Epithelial cell of proximal tubule (primary cell): ENCODE measurements around the gene IRAG1. TPM values are rescaled to one million over a fixed set of nuclear protein-coding genes. Genes with fewer than 3 reads are reported as not detected.

ENCODE experiments used
- DNase-seq: peaks from one replicate; pipeline ENCODE4 v3.0.0-alpha.2; 2011; ENCODE audit warnings: low read depth
- H3K4me3 ChIP-seq: 2 replicates; pipeline ENCODE4 v1.5.1; 2011; ENCODE audit warnings: low read depth, mild to moderate bottlenecking, low read length
- total RNA-seq: library from RNA; depleted of rRNA; stranded (reverse); fragments of >200 nt; gene quantifications from 2 replicates; pipeline ENCODE4 v1.2.3, GENCODE V29; 2015
- TF ChIP-seq, protein P1 (sequence below): conservative IDR thresholded peaks from 2 replicates; pipeline ENCODE4 v1.5.1; 2012; ENCODE audit warnings: low read depth, mild to moderate bottlenecking, low read length

IRAG1 gene
- total RNA-seq, 1 donor from 2014 or later: not detected

DNA sequence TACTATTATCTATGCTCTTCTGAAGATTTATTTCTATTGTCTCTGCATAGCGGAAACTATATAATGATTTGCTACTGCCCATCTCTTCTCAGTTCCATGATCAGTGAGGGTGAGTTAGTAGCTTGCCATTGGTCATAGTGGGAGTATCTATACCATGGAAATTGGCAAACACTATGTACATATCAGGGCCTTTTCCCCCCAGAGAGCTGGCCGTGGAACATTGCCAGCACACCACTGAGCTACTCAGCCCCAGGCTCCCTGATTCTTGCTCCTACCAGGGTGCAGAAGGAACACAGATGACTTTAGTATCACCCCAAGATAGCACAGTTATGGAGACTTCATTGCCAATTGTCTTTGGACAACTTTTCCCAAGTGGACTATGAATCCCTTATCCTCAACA is 33.2 kb downstream of the IRAG1 start:
- TF ChIP-seq, protein P1, sequence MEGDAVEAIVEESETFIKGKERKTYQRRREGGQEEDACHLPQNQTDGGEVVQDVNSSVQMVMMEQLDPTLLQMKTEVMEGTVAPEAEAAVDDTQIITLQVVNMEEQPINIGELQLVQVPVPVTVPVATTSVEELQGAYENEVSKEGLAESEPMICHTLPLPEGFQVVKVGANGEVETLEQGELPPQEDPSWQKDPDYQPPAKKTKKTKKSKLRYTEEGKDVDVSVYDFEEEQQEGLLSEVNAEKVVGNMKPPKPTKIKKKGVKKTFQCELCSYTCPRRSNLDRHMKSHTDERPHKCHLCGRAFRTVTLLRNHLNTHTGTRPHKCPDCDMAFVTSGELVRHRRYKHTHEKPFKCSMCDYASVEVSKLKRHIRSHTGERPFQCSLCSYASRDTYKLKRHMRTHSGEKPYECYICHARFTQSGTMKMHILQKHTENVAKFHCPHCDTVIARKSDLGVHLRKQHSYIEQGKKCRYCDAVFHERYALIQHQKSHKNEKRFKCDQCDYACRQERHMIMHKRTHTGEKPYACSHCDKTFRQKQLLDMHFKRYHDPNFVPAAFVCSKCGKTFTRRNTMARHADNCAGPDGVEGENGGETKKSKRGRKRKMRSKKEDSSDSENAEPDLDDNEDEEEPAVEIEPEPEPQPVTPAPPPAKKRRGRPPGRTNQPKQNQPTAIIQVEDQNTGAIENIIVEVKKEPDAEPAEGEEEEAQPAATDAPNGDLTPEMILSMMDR: no peak
- no peak for DNase-seq
- H3K4me3 ChIP-seq: no peak overlapping the region

DNA sequence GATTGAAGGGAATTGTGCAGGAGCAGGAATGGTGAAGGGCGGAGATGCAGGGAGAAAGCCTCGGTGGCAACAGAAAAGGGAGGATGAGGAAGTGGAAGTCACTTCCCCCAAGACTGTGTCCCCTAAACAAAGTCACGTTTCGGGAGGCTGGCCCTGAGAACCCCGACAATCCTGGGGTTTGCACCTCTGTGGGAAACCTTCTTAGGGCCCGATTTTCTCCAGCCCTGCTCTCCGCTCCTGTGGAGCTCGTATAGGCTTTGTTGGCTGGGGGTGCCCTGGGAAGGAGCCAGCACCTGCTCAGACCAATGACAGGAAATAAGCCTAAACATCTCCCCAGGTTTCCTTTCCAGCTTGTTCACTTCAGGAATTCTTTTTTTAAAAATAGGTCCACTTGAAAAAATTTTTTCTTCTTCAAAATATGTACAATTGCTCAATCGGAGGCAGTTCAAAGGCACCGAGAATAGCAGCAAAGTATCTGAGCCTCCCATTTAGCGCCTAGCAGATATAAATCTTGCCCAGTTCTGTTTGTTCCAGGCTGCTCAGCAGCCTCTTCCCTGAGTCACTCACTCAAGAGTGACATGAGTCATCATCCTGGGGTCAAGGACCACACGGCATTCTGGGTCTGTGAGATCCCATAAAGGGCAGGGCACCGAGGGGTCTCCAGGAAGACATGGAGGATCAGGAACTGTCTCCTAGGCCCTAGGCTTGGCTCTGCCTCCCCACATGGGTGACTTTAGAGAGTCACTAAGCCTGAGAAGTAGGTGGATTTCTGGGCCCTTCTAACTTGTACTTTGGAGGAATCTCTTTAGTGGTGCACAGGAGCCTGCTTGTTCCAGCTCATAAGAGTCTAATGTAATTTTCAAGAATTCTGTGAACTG is 34.0 kb downstream of the IRAG1 start:
- TF ChIP-seq, protein P1: no peak
- no peak overlapping the region for H3K4me3 ChIP-seq
- peak; percentile 66 for DNase-seq

GRCh38 chr11:10658621-10659338 is 34.8 kb downstream of the IRAG1 start:
- TF ChIP-seq, protein P1: no peak
- no peak for DNase-seq
- H3K4me3 ChIP-seq: no peak overlapping the region

DNA sequence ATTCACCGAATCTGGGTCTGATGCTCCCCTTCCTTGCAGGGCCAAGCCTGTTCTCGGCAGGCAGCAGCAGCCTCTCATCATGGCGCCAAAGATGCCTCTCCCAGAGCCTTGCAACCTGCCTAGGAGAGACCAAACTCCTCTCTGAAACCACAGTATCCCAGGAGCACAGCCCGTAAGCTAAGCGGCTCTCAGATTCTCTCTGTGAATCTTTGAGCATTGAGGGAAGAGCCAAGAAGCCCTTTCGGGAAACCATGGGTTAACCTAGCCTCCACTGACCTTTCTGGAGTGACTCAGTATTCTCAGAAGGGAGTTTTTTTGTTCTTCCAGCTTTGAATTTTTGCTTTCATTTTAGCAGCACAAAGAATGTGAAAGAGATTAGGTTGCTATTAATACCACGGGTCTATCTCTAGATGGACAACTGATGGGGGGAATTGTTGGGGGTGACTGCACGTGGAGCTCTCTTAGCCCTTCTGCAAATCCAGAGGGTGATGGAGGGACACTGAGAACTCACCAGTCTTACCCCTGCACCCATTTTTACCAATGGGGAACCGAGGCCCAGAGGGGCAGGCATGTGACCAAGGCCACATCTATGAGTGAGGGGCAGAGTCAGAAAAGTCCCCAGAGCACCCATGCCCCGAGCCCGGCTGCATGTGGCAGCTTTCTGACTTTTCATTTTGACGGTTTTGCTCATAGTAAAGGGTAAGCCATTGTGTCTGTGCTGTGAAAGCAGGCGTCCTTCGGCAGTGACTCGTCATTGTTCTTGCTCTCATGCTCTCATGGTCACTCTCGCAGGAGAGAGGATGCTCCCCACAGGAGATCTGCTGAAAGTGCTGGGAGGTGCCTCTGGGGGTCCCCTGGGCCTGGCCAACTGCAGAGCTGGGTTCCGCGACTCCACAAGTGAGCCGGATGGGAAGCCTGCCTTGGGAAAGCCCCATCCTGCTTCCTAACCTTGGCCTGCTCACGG is 36.0 kb downstream of the IRAG1 start:
- no peak overlapping the region for H3K4me3 ChIP-seq
- DNase-seq: peak; percentile 33
- TF ChIP-seq, protein P1: no peak

- TF ChIP-seq, protein P1: no peak
- no peak for DNase-seq
- no peak overlapping the region for H3K4me3 ChIP-seq
Observed at GRCh38 chr11:10655943-10656576, 37.5 kb downstream of the IRAG1 start.

DNA sequence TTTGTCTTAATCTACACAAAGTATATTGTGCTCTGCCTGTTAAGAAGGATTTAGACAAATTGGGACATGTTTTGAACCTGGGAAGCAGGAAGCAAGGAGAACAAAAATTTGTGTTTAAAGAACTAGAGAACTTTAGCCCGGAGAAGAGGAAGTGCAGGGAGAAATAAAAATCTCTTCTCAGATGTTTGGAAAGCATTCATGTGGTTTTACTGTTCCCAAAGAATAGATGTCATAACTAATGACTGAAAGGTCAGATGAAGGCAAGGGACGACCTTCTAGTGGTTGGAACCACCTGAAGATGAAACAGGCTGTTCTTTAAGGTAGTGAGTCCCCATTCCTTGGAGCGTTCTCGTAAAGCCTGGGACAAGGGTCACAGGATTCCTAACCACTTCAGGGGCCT is 38.3 kb downstream of the IRAG1 start:
- TF ChIP-seq, protein P1: no peak
- H3K4me3 ChIP-seq: no peak overlapping the region
- DNase-seq: no peak
